Inferior parietal cortex (tissue), 1 donor: Measurements from ENCODE around the gene SND1.

Source experiments
- DNase-seq: peaks from one replicate; pipeline ENCODE4 v3.0.0-alpha.2; 2016; ENCODE audit errors: extremely low spot score

SND1 gene

GRCh38 chr7:127799535-127800305 is 147.7 kb downstream of the SND1 start:
- no peak for DNase-seq

- no peak for DNase-seq
Measured at GRCh38 chr7:127802845-127803244, 150.9 kb downstream of the SND1 start.

GRCh38 chr7:127803626-127804025 is 151.6 kb downstream of the SND1 start:
- no peak for DNase-seq

- DNase-seq: no peak
Measured at GRCh38 chr7:127807340-127807739, 155.3 kb downstream of the SND1 start.

- no peak for DNase-seq
Measured at GRCh38 chr7:127807829-127808228, 155.8 kb downstream of the SND1 start.

GRCh38 chr7:127809261-127809702 is 157.3 kb downstream of the SND1 start:
- DNase-seq: no peak

- DNase-seq: no peak
Measured at GRCh38 chr7:127810113-127810512, 158.1 kb downstream of the SND1 start.

GRCh38 chr7:127810696-127811660 is 159.0 kb downstream of the SND1 start:
- DNase-seq: no peak

GRCh38 chr7:127812540-127812939 is 160.5 kb downstream of the SND1 start:
- no peak for DNase-seq

GRCh38 chr7:127813991-127814541 is 162.1 kb downstream of the SND1 start:
- DNase-seq: no peak

- DNase-seq: no peak
Measured at GRCh38 chr7:127815631-127816145, 163.7 kb downstream of the SND1 start.

- DNase-seq: no peak
Measured at GRCh38 chr7:127816354-127817190, 164.6 kb downstream of the SND1 start.

GRCh38 chr7:127817466-127817865 is 165.5 kb downstream of the SND1 start:
- no peak for DNase-seq

- no peak for DNase-seq
Measured at GRCh38 chr7:127818306-127818705, 166.3 kb downstream of the SND1 start.

GRCh38 chr7:127819975-127820731 is 168.2 kb downstream of the SND1 start:
- no peak for DNase-seq

GRCh38 chr7:127820732-127821085 is 168.7 kb downstream of the SND1 start:
- no peak for DNase-seq

- no peak for DNase-seq
Measured at GRCh38 chr7:127821146-127821545, 169.2 kb downstream of the SND1 start.

GRCh38 chr7:127822822-127823508 is 171.0 kb downstream of the SND1 start:
- DNase-seq: no peak

- no peak for DNase-seq
Measured at GRCh38 chr7:127824682-127825081, 172.7 kb downstream of the SND1 start.
